HG03139 (cell line): Measurements from ENCODE around the gene PRSS37.
A peak's percentile ranks its signal among the peaks of the same experiment; 100 is the strongest.
"Not testable (repeated sequence)": the region's sequence is repeated elsewhere in the genome, so short reads cannot be mapped to it uniquely, and the experiment has no call there.

ENCODE experiments used
- ATAC-seq: cut with Tn5 transposase; IDR thresholded peaks from one replicate; pipeline ENCODE4 v1.9.1; 2021; ENCODE audit not compliant: unreplicated experiment

Gene PRSS37, protein sequence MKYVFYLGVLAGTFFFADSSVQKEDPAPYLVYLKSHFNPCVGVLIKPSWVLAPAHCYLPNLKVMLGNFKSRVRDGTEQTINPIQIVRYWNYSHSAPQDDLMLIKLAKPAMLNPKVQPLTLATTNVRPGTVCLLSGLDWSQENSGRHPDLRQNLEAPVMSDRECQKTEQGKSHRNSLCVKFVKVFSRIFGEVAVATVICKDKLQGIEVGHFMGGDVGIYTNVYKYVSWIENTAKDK

DNA sequence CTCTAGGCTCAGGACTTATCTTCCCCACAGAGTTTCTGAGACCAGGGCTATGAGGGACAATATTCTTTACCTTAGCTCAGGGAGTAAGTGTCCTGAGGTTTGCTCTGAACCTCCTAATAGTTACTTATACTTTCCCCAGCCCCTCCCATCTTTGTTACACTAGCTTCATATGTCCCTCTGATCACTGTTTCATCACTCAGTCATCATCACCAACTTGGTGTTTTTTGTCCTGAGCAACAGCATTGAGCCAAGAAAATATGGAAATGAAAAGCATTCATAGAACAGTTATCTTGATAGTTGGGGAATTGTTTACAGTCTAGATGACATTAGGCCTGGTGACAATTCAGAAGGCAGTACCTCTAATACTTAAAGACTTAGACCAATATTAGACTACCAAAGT is at the start of gene PRSS37:
Gene PRSS37, minus strand, starts transcription at position 101 of the 400 bp plus-strand sequence. CDS start 436 bp downstream, outside the sequence.
- no peak for ATAC-seq

DNA sequence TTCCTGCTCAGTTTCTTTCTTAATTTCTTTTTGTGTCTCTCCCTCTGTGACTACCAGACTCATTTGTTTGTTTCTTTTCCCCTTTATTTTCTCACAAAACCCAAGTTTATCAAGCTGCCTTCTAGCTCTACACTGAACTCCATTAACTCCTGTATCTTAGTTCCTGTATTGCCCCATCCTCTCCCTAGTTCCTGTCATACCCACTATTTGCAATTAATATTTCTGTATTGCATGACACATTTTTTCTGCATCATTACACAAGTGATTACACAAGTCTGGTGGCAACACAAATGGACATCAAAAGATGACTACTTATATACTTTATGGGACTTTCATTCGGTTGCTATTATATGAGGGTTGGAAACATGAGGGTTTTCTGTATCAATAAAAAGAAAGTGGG is 48.0 kb upstream of the PRSS37 start:
- no peak for ATAC-seq

DNA sequence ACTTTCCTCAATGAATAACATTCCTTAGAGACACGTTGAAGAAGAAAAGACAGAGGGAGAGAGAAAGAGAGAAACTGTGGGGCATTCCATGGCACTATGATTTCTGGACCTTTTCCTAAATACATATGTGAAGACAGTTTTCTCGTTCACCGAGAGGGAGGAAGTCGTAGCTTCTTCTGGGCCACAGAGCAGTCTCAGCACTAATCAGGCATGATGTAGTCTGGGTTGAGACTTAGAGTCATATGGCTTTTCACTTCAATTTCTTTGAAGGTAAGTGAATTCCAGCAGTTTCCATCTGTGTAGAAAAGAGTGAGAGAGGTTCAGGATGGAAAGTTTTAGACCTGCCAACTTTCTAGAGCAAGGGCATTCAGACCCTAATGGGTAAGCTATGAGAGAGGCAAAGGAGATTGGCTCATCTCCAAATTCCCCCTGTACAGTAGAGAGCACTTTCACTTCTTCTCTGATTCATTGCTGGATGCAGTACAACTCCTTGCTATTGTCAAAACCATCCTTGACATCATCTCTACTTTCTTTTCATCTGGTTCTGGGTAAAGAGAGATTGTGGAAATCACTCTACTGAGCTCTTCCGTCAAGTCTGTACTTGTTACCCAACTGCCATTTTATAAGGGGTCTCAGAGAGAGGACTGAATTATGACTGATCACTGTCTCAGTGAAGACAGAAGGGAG is 43.4 kb upstream of the PRSS37 start:
- ATAC-seq = peak; percentile 73

DNA sequence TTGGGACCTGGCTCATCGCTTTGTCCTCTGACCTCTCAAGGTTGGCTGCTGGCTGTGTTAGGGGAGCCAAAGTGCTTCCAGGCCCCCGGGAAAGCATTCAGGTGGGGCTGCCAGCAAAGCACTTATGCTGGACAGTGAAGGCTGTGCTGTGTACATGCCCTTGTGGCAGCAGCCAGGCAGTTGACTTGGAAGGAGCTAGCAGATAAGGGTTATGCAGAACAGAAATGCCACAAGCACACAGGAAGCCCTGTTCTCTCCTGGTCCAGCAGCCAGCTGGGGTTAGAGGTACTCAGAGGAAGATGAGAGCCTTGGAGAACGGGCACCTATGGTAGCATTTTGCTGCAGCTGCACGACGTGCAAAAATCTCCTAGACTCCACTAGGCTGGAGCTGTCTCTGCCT is 39.7 kb upstream of the PRSS37 start:
- no peak for ATAC-seq

DNA sequence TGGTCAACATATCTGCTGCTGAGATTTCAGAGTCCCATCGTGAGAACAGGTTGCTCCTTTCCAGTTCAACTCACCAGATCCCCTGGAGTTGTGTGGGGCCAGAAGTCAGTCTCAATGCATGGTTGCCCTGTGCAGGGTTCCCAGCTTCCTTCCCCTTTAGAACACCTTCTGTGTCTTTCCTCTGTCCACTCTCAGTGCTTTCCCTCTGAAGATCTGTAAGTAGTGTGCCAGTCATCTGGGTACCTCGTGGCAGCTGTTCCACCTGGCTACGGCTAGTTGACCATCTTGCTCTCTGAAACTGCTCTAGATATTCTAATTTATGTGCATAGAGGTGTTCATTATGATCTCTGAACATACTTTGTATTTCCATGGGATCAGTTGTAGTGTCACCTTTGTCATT is 36.1 kb upstream of the PRSS37 start:
- no peak for ATAC-seq

DNA sequence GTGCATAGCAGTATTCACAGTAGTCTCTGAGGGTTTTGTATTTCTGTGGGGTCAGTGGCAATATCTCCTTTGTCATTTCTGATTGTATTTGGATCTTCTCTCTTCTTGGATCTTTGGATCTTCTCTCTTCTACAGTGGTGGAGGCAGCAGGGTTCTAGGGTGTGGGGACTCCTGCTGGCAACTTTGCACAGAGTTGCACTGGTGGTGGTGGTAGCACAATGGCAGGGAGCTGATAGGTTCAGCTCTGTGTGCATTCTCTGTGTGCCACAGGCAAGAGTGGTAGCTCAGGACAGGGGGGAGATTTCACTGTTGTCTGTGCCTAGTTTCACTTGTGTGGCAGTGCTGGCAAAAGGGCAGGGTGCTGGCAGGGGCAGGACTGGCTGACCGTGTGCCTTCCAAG is 35.1 kb upstream of the PRSS37 start:
- ATAC-seq = no peak

DNA sequence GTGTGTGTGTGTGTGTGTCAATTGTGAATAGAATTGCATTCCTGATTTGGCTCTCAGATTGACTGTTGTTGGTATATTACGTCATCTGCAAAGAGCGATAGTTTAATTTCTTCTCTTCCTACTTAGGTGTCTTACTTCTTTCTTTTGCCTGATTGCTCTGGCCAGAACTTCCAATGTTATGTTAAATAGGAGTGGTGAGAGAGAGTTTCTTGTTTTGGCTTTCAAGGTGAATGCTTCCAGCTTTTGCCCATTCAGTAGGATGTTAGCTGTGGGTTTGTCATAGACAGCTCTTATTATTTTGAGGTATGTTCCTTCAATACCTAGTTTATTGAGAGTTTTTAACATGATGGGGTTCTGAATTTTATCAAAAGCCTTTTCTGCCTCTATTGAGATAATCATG is 34.2 kb upstream of the PRSS37 start:
- no peak for ATAC-seq

DNA sequence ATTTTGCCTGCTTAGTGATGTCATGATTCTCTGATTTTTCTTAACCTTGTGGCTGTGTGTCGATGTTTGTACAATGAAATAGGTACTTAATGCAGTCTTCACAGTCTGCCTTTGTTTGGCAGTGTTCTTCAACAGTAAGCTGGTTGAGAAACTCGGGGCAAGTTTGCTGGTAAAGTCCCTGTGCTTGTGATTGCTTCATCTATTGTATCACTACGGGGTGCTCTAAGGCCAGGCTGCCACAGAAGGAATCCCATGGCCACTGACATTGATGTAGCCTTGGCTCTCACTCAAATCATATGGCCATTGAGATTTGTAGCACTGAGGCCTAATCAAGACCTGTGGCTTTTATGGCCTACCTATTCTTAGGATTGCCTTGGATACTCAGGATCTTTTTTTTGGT is 33.5 kb upstream of the PRSS37 start:
- no peak for ATAC-seq

DNA sequence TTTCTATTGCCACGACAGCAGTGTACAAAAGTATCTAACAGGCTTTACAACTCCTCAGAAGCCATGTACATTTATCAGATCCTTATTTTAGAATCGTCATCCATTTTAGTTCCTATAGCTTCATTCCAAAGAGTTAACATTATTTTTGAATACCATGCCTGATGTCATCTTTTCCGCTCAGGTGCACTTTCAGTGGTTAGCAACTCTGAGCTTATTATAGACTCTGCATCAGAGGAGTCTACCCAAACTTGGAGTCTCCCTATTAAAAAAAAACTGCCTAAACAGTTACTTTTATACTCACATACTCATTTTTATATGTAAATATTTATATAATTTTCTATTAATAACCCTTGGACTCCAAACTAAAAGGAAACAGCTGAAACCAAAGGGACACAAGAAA is 31.6 kb upstream of the PRSS37 start:
- ATAC-seq = no peak

DNA sequence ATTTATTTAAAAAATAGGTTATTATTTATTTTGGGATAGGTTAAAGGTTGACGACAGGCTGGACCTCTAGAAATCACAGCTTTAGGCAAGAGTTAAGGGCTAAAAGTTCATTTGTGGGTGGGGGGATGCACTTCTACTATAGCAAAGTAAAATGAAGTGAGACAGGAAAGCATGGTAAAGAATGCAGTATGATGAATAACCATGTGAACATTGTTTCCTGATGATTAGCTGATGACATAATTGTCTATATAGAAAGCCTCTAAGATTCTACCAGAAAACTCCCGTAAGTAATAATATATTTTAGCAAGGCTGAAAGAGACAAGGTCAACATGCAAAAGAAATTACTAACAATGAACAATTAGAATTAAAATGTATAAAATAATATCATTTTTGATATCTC is 25.7 kb upstream of the PRSS37 start:
- no peak for ATAC-seq

DNA sequence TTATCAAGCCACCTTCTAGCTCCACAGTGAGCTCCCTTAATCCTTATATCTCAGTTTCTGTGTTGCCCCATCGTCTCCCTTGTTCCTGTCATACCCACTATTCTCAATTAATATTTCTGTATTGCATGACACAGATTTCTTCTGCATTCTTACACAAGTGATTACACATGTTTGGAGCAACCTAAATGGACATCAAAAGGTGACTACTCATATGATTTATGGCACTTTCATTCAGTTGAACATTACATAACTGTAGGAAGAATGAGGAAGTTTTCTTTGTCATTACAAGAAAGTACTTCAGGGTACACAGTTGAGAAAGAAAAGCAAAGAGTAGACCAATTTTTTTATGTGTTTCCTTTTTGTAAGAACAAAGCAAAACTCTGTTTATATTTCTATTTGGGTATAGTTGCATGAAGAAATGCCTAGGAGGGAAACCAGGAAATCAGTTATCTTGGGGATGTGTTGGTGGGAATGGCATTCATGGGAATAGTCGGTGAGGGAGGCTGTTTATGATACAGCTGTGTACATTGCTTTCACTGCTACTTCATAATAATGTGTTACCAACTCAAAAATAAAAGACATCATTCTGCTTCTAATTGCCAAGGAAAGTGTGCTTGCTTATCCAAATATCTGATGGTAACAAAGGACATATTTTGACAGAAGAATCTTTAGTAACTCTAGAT is 23.6 kb upstream of the PRSS37 start:
- no peak for ATAC-seq

DNA sequence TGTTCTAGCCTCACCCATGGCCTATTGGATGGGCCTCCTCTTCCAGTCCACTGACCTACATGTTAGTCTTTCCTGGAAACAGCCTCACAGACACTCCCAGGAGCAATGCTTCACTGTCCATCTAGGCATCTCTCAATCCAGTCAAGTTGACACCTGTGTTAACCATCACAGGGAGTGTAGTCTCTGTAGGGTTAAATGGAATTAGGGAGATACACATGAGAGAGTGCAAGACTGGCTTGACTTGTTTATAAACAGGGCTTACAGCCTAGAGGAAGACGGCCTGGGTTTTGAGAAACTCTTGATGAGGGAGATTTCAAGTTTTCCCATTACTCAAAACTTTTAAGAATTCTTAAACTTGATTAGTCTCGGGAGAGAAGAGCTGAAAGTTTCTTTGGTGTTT is 18.9 kb upstream of the PRSS37 start:
- no peak for ATAC-seq

DNA sequence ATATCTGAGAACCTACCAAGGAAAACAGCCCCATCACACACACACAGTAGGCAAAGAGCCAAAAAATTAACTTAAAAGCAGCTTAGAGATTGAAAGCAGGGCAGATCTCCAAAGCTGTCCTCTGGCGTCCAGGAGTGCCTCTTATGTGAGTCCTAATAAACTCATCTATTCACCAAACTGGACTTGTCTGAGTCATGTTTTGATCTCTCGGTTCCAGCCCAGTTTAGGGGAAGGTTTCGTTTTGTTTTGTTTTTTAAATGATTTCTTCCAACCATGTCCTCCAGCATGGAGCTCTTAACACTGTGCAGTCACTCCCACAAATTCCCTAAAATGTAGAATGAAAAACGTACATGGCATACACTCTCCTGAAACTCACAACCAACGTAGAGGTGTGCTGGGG is 6.7 kb upstream of the PRSS37 start:
- no peak for ATAC-seq

DNA sequence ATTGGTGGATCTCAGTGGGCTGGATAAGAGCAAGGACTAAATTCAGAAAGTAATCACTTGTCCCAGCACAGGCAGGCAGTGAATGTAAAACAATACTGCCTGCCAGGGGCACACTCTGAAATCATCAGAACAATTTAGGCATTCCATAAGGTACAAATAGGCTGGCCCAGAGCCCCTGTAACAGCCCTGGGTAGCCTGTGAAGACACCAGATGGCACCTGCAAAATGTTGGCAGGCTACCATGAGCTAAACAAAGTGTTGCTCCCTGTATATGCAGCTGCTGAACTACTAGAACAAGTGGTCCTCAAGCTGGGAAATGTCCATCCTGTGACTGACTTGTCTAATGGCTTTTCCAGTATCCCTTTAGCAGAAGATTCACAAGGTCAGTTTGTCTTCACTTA is 3.0 kb upstream of the PRSS37 start:
- no peak for ATAC-seq

DNA sequence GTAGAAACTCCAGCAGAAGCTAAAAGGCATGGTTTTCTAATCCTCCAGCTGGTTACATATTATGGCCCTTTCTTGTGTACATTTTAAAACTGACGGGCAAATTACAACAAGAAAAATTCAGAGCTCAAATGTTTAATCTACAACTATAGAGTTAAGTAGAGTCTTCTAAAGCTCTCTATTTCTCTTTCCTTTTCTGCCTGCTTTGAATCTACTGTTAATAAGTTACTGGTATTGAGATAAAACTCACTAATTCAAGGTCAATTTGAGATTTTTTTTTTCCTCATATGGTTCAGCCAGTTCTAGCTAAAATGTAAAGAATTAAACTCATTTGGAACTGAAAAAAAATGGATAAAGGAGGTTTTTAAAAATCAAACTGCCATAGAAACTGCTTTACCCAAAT is 1.6 kb upstream of the PRSS37 start:
- no peak for ATAC-seq

DNA sequence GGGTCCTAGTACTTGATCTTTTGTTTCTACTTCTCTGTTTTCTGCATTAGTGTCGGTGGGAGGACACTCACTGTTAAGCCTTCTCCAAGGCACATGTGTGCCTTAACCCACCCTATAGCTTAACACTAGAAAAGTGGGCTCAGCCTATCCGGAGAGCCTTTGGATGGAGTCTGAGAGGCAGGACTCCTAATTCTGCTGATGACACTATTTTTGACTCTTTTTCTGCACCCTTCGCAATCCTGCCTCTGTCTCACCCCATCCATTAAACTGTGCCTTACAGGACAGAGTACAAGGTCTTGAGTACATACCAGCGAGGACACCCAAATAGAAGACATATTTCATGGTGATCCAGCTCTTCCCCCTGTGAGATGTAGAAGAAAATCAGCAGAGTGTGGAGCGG is 577 bp downstream of the PRSS37 start:
- no peak for ATAC-seq

DNA sequence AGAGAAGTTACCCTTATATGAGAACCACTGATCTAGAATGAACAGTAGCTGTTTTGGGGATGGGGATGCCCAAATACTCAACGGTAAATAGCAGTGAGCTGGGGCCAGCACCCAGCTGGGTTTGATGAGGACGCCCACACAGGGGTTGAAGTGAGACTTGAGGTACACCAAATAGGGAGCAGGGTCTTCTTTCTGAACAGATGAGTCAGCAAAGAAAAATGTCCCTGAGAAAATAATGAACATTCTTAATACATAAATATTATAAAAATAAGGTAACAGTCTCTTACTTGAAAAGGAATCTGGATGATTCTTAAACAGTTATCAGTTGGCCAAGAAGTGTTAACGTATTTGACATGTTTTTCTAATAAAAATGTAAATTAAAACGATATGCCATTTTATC is 2.0 kb downstream of the PRSS37 start:
- ATAC-seq = no peak

DNA sequence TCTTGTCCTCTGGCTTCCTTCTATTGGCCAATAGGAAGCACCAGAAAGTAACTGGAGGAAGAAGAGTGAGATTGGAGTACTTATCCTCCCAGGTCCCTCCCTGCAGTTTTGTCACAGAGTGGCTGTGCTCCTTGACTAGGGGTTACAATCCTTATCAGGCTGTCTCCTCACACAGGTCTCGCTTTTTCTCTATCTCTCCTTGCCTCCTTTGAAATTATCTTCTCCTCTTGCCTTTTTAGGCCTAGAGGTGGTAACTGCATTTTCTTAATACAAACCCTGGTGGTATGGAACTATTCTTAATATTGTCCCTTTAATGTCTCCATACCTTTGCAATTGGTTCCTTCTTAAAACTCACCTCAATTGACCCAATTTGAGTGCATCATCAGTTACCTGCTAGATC is 2.7 kb downstream of the PRSS37 start:
- ATAC-seq = no peak

DNA sequence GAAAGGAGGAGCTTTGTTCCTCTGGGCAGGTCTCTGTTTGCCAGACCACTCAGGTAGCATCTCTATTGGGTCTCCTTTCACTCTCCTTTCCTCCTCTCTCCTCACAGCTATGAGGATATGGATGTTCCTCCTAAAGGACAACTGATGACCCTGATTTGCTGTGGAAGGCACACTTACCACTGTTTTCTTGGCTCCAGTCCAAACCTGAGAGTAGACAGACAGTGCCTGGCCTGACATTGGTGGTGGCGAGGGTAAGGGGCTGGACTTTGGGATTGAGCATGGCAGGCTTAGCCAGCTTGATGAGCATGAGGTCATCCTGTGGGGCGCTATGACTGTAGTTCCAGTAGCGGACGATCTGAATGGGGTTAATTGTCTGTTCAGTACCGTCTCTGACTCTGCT is 3.6 kb downstream of the PRSS37 start:
- ATAC-seq = no peak

DNA sequence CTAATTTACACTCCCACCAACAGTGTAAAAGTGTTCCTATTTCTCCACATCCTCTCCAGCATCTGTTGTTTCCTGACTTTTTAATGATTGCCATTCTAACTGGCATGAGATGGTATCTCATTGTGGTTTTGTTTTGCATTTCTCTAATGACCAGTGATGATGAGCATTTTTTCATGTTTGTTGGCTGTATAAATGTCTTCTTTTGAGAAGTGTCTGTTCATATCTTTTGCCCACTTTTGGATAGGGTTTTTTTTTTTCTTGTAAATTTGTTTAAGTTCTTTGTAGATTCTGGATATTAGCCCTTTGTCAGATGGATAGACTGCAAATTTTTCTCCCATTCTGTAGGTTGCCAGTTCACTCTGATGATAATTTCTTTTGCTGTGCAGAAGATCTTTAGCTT is 18.9 kb downstream of the PRSS37 start:
- not testable (repeated sequence) for ATAC-seq

DNA sequence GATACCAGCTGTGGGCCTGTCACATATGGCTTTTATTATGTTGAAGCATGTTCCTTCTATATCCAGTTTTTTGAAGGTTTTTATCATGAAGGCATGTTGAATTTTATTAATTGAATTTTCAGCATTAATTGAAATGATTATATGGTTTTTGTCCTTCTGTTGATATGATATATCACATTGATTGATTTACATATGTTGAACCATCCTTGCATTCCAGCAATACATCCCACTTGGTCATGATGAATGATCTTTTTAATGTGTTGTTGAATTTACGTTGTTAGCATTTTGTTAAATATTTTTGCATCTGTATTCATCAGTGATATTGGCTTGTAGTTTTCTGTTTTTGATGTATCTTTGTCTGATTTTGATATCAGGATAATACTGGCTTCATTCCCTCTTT is 21.2 kb downstream of the PRSS37 start:
- no peak for ATAC-seq

DNA sequence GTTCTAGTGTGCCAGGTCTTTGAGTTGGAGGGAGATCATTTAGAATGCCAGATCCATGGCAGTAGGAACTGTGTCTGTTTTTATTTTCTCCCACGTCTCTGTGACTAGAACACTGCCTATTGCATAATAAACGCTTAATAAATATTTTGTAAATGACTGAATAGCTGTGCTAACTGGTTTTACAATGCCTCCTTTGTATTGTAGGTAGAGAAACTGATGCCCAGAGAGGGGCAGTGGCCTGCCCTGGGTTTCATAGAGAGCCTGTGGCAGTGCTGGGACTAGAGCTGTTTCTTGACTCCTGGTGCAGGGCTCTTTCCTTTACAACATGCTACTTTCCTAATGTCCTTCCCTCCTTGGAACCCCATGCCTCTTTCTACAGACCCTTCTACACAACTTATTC is 48.8 kb downstream of the PRSS37 start:
- no peak for ATAC-seq
